Tibial artery (tissue), 4 donors: ENCODE measurements around the gene AP2S1.

Experiments used
- DNase-seq, 2 donors: peaks; one replicate each; pipeline ENCODE4 v3.0.0-alpha.2; 2019
- H3K27ac ChIP-seq, 2 donors: fragments of 200-600 bp; sonication (generic) in 1 of 2; 1 replicate in 1 of 2; 2 replicates in 1 of 2; pipeline ENCODE4 v1.5.1; 2018 to 2019; ENCODE audit warnings: mild to moderate bottlenecking in 1 of 2
- H3K27me3 ChIP-seq, 2 donors: fragments of 200-600 bp; sonication (generic) in 1 of 2; one replicate each; pipeline versions ENCODE4 v1.5.1 to v1.6.0; 2016 to 2019
- H3K36me3 ChIP-seq, 3 donors: fragments of 200-600 bp; sonication (generic) in 2 of 3; one replicate each; pipeline ENCODE4 v1.5.1; 2016 to 2019; ENCODE audit warnings: mild to moderate bottlenecking in 2 of 3
- H3K4me1 ChIP-seq, 4 donors: fragments of 200-600 bp; sonication (generic) in 2 of 4; 1 replicate in 3 of 4; 2 replicates in 1 of 4; pipeline ENCODE4 v1.5.1; 2016 to 2019
- H3K4me3 ChIP-seq, 2 donors: fragments of 200-600 bp; sonication (generic) in 1 of 2; 1 replicate in 1 of 2; 2 replicates in 1 of 2; pipeline ENCODE4 v1.5.1; 2018 to 2019; ENCODE audit warnings: mild to moderate bottlenecking in 2 of 2
- H3K9me3 ChIP-seq, 3 donors: fragments of 200-600 bp; sonication (generic) in 1 of 3; one replicate each; pipeline ENCODE4 v1.5.1; 2016 to 2019
- CTCF ChIP-seq, 2 experiments: fragments of 200-600 bp in 1 of 2; fragments of 450-650 bp in 1 of 2; IDR thresholded peaks; one replicate each; pipeline ENCODE4 v1.5.1; 2017 to 2019; ENCODE audit warnings: antibody characterized with exemption in 2 of 2, mild to moderate bottlenecking in 1 of 2, moderate library complexity in 1 of 2
- intact Hi-C: fragments of 100-400 bp; cut with DNase I; formaldehyde crosslinking; loops from one replicate; pipeline ENCODE4 v1.15.0; 2023; ENCODE audit warnings: low total_unique reads

The AP2S1 gene

GRCh38 chr19:46850228-46851203 is at the start of gene AP2S1:
Gene AP2S1, minus strand, starts transcription at chr19:46850846. Its CDS starts 80 bp downstream, at chr19:46850766.
- peak; percentile 98 to 99 for DNase-seq
- Histone ChIP-seq H3K27me3 (no peaks in the 10 kb centered on the region), H3K36me3 (peaks cover under 1 to 9% (median 5%) of the 10 kb centered on the region in 3 donors), H3K9me3 (no peaks in the 10 kb centered on the region), H3K4me3 (peak within 1 kb of the TSS; percentile 83 to 93), H3K27ac (peak within 1 kb of the TSS; percentile 85 to 97), H3K4me1 (peaks cover 0 to 25% (median 14%) of the 10 kb centered on the region in 4 donors)
- intact Hi-C loops: no loop called here
- TF ChIP-seq CTCF (IDR thresholded peaks at IDR 0.05): no peak

GRCh38 chr19:46900341-46900740 is 49.7 kb upstream of the AP2S1 start:
- Histone ChIP-seq H3K4me1 (peaks cover 0 to 51% (median 36%) of the 10 kb centered on the region in 4 donors), H3K27me3 (no peaks in the 10 kb centered on the region), H3K9me3 (no peaks in the 10 kb centered on the region), H3K4me3 (no peak overlapping the region), H3K36me3 (no peaks in the 10 kb centered on the region), H3K27ac (no peak overlapping the region)
- intact Hi-C loops: no loop called here
- TF ChIP-seq CTCF (IDR thresholded peaks at IDR 0.05): no peak
- no peak for DNase-seq

- DNase-seq: no peak
- Histone ChIP-seq H3K4me1 (peaks cover 0 to 50% (median 32%) of the 10 kb centered on the region in 4 donors), H3K9me3 (no peaks in the 10 kb centered on the region), H3K27ac (no peak overlapping the region), H3K36me3 (no peaks in the 10 kb centered on the region), H3K4me3 (no peak overlapping the region), H3K27me3 (no peaks in the 10 kb centered on the region)
- intact Hi-C loops: no loop called here
- TF ChIP-seq CTCF (IDR thresholded peaks at IDR 0.05): no peak
Observed at GRCh38 chr19:46898731-46899130, 48.1 kb upstream of the AP2S1 start.

GRCh38 chr19:46896076-46896794 is 45.6 kb upstream of the AP2S1 start:
- no peak for DNase-seq
- Histone ChIP-seq H3K4me1 (peaks cover 0 to 31% (median 17%) of the 10 kb centered on the region in 4 donors), H3K36me3 (no peaks in the 10 kb centered on the region), H3K27me3 (no peaks in the 10 kb centered on the region), H3K27ac (no peak overlapping the region), H3K9me3 (no peaks in the 10 kb centered on the region), H3K4me3 (no peak overlapping the region)
- intact Hi-C loops: no loop called here
- TF ChIP-seq CTCF (IDR thresholded peaks at IDR 0.05): no peak

GRCh38 chr19:46892252-46893179 is 41.9 kb upstream of the AP2S1 start:
- Histone ChIP-seq H3K9me3 (no peaks in the 10 kb centered on the region), H3K36me3 (no peaks in the 10 kb centered on the region), H3K27ac (no peak overlapping the region), H3K4me3 (no peak overlapping the region), H3K4me1 (peaks cover 0 to 34% (median 14%) of the 10 kb centered on the region in 4 donors), H3K27me3 (no peaks in the 10 kb centered on the region)
- no peak for DNase-seq
- intact Hi-C loops: no loop called here
- no peak for TF ChIP-seq CTCF (IDR thresholded peaks at IDR 0.05)
